Fibroblast of the aortic adventitia (primary cell): ENCODE results near the gene ADNP. TPM values are rescaled to one million over a fixed set of nuclear protein-coding genes. Genes with fewer than 3 reads are reported as not detected.

Source experiments
- DNase-seq: peaks from one replicate; pipeline ENCODE4 v3.0.0-alpha.2; 2010; ENCODE audit warnings: low read depth
- H3K4me3 ChIP-seq: 2 replicates; pipeline ENCODE4 v1.5.1; 2011; ENCODE audit warnings: low read depth, mild to moderate bottlenecking, control low read depth, low read length, moderate library complexity
- total RNA-seq: library from RNA; depleted of rRNA; stranded (reverse); fragments of >200 nt; gene quantifications from 2 replicates; pipeline ENCODE4 v1.2.3, GENCODE V29; 2012; ENCODE audit warnings: low replicate concordance
- TF ChIP-seq, protein P1 (sequence below): IDR thresholded peaks from 2 replicates; pipeline ENCODE4 v1.5.1; 2011; ENCODE audit warnings: mild to moderate bottlenecking, low read length, control low read depth, inconsistent platforms; ENCODE audit not compliant: insufficient read depth

ADNP gene
- total RNA-seq, 1 donor, result 35.4 TPM

DNA sequence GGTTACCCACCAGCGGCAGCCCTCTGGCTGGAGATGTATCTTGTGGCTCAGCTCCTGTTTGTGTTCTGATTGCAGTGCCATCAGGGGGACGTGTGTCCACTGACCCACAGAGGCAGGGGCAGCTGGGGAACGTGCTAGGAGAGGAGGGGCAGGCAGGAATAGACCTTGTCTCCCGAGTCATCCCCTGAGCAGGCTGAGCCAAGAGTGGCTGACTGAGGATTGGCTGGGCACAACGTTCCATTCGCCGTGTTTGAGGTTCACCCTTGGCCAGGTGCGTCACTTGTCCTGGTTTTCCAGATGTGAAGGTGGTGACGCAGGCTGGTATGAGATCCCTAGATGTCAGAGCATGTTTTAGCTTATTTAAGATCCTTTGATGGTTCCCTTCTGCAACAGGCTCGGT, 57.7 kb downstream of the ADNP start:
- DNase-seq, result no peak
- no peak overlapping the region for H3K4me3 ChIP-seq
- TF ChIP-seq, protein P1, sequence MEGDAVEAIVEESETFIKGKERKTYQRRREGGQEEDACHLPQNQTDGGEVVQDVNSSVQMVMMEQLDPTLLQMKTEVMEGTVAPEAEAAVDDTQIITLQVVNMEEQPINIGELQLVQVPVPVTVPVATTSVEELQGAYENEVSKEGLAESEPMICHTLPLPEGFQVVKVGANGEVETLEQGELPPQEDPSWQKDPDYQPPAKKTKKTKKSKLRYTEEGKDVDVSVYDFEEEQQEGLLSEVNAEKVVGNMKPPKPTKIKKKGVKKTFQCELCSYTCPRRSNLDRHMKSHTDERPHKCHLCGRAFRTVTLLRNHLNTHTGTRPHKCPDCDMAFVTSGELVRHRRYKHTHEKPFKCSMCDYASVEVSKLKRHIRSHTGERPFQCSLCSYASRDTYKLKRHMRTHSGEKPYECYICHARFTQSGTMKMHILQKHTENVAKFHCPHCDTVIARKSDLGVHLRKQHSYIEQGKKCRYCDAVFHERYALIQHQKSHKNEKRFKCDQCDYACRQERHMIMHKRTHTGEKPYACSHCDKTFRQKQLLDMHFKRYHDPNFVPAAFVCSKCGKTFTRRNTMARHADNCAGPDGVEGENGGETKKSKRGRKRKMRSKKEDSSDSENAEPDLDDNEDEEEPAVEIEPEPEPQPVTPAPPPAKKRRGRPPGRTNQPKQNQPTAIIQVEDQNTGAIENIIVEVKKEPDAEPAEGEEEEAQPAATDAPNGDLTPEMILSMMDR, result no peak

DNA sequence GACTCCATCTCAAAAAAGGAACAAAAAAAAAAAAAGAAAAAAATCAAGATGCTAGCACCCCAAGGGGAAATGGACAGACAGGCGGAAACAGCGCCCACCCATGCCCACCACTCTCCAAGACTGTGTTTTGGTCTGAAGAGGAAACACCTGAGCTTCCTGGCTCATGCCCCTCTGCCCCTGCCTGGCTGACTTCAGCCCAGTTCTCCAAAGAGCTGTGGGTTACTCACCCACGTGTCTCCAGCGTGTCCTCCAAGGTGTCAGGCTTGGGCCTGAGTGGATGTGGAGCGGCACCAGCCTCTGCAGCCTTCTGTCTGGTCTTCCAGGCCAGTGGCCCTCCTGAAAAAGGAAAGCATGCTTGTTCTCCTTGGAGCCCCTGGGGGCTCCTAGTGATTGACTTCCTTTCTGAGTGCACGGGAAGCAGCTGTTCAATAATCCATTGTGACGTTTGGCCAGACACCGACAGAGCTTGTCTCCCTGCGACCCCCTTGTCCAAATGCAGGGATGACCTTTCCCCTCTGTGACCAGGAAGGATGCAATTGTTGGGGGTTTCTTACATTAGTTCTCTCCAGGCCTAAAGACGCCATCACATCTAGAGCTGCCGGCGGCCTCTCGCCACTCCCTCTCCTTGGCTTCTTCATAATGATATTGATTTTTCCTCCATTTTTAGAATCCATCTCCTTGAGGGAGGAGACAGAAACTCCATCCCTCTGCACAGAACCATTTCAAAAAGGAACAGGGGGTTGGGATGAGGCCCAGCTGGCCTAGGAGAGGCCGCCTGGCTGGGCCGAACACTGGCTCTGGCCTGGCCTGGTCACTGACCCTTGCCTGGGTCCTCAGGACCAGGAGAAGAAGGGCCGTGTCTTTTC, 58.4 kb downstream of the ADNP start:
- no peak for DNase-seq
- TF ChIP-seq, protein P1, result no peak
- no peak overlapping the region for H3K4me3 ChIP-seq

DNA sequence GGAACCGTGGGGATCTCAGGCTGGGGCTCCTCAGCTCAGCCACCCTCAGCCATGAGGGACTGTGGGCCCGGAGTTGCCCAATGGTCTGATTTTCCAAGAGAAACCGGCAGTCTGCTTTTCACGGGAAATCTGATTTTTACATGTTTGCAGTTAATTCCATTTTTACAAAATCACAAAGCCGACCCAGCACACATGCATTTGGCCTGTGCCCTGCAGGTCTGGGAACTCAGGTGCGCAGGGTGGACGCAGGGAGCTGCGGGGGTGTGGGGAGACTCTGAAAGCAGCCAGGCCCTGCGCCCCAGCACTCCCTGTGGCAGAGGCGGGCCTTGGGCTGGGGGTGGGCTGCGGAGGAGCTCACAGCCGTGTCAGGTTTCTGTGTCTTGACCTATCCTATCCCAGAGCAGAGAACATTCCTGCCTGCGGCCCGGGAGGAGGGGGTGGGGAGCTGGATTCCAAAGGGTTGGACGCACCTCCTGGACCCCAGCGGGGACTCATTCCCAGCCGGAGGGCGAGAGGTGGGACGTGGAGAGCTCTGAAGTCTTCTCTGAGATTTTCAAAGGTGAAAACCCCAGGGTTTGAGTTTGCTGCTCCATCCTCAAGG, 60.6 kb downstream of the ADNP start:
- TF ChIP-seq, protein P1, result no peak
- H3K4me3 ChIP-seq, result no peak overlapping the region
- no peak for DNase-seq

GRCh38 chr20:50868509-50869495, 62.4 kb downstream of the ADNP start:
- no peak overlapping the region for H3K4me3 ChIP-seq
- TF ChIP-seq, protein P1, result no peak
- no peak for DNase-seq

DNA sequence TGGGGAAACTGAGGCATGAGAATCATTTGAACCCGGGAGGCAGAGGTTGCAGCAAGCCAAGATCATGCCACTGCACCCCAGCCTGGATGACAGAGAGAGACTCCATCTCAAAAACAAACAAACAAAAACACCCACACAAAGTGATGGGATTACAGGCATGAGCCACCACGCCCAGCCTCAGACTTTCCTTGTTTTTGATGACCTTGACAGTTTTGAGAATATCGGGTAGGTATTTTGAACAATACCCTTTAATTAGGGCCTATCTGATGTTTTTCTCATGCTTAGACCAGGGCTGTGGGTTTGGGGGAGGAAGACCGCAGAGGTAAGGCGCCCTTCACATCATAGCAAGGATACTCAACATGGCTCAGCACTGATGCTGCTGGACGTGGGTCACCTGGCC, 63.4 kb downstream of the ADNP start:
- DNase-seq, result no peak
- TF ChIP-seq, protein P1, result no peak
- no peak overlapping the region for H3K4me3 ChIP-seq

DNA sequence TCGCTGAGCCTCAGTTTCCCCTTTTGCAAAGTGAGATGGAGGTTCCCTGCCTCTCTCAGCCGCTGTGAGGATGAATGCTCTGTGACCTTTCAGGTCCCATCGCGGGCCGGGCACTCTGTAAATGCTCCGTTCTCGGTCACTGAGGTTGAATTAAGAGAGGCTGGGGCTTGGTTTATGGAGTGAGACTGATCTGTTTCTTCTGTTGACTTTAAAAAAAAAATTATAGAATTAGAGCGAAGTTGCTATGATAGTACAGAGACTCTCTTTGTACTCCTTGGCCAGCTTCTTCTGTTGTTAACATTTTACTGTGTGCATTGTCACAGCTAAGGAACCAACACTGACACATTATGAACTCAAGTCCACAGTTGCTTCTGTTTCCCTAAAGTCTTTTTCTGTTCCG, 64.4 kb downstream of the ADNP start:
- DNase-seq, result no peak
- H3K4me3 ChIP-seq, result no peak overlapping the region
- TF ChIP-seq, protein P1, result no peak
